HCT116 (cell line): ENCODE results near the gene RELA.

Source experiments
- CTCF ChIP-seq, 3 experiments: fragments of 200-600 bp in 1 of 3; sonication (generic) in 1 of 3; IDR thresholded peaks in 2 of 3; conservative IDR thresholded peaks in 1 of 3; 2 replicates each; pipeline ENCODE4 v1.5.1; 2012 to 2017; ENCODE audit warnings: low read depth in 2 of 3, low read length in 2 of 3, antibody characterized with exemption in 1 of 3, borderline replicate concordance in 1 of 3, control low read depth in 1 of 3, mild to moderate bottlenecking in 1 of 3, mixed read lengths in 1 of 3, mixed run types in 1 of 3, moderate library complexity in 1 of 3; ENCODE audit not compliant: insufficient read depth in 1 of 3
- EZH2 ChIP-seq: fragments of 200-600 bp; sonication (generic); IDR thresholded peaks from 2 replicates; pipeline ENCODE4 v1.6.1; 2017; ENCODE audit warnings: antibody characterized with exemption, mixed run types

- no peak for TF ChIP-seq CTCF (IDR thresholded peaks at IDR 0.05 in 2 of 3, conservative IDR thresholded peaks at IDR 0.05 in 1 of 3; ENCODE audit: borderline replicate concordance in 1 of 3, insufficient read depth in 1 of 3, low read depth in 2 of 3, low read length in 2 of 3)
- TF ChIP-seq EZH2: no peak
Observed at GRCh38 chr11:65672982-65673381, 10.3 kb upstream of the RELA start.
